HG03039 (cell line): Measurements from ENCODE around the gene GDPD4.

ENCODE experiments used
- ATAC-seq: cut with Tn5 transposase; IDR thresholded peaks from one replicate; pipeline ENCODE4 v1.9.1; 2021; ENCODE audit warnings: mild to moderate bottlenecking, moderate library complexity; ENCODE audit not compliant: unreplicated experiment

The GDPD4 gene

GRCh38 chr11:77207019-77207485, 94.4 kb downstream of the GDPD4 start:
- no peak for ATAC-seq

GRCh38 chr11:77206264-77207018, 95.0 kb downstream of the GDPD4 start:
- no peak for ATAC-seq

GRCh38 chr11:77205467-77206263, 95.8 kb downstream of the GDPD4 start:
- no peak for ATAC-seq

- ATAC-seq: no peak
Measured at GRCh38 chr11:77204754-77205466, 96.6 kb downstream of the GDPD4 start.

GRCh38 chr11:77203901-77204753, 97.4 kb downstream of the GDPD4 start:
- ATAC-seq: no peak

DNA sequence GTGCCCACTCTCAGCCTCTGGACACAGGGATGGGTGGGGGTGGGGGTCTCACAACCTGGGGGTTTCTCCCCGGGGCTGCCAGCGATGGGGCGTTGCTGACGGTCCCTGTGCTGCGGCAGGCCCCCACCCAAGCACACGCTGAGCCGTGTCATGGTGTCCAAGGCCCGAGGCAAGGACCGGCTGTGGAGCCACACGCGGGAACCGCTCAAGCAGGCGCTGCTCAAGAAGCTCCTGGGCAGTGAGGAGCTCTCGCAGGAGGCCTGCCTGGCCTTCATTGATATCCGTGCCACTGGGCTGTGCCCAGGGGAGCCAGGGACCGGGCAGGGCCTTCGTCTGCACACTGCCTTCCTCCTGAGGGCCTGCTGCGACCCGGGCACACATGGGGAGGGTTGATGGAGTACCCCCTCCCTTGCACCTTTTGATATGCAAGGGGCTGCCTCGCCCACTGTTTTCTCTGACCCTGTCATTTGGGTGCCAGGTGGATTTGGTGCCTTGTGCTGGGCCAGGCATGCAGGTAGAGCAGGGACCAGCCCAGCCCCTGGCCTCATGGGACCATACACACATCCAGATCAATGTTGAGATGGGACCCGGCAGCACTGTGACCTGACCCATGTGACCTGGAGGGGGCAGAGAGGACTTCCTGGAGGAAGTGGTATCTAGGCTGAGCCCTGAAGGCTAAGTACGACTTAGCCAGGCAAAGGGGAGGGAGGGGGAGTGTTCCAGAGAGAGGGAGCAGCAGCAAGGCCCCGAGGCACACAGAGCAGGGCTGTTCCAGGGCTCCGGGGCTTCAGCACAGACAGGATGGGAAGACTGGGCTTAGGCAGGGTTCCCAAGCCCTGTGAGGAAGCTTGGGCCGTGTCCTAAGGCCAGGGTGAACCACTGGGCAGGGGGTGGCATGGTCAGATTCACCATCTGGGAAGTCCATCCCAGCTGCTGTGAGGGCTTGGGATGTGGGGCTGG, 98.3 kb downstream of the GDPD4 start:
- no peak for ATAC-seq

GRCh38 chr11:77201991-77202841, 99.3 kb downstream of the GDPD4 start:
- ATAC-seq: no peak

- no peak for ATAC-seq
Measured at GRCh38 chr11:77201370-77201769, 100.1 kb downstream of the GDPD4 start.

- ATAC-seq: no peak
Measured at GRCh38 chr11:77200351-77201268, 100.9 kb downstream of the GDPD4 start.

DNA sequence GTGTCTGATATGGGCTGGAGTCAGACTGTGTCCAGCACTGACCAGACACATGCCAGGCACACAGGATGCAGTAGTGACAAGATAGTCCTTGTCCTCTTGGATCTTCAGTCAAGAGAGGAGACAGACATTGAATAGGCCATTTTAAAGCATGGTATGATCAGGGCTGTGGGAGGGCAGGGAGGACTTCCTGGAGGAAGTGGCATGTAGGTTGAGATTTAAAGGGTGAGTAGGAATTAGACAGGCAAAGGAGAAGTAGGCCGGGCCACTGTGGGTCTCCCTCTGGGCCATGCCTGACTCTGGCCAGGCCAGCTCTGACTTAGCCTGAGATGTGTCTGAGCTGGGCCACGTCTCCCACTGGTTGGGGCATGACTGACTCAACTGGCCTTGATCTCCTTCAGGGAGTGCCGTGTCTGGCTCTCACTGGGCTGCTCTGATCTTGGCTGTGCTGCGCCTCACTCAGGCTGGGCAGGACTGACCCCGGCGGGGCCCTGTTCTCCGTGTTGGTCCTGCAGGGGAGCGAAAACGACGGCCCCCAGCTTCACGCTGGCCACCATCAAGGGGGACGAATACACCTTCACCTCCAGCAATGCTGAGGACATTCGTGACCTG, 102.2 kb downstream of the GDPD4 start:
- ATAC-seq: no peak

GRCh38 chr11:77198440-77198849, 103.0 kb downstream of the GDPD4 start:
- no peak for ATAC-seq

- ATAC-seq: no peak
Measured at GRCh38 chr11:77197626-77198320, 103.7 kb downstream of the GDPD4 start.

GRCh38 chr11:77196961-77197360, 104.5 kb downstream of the GDPD4 start:
- no peak for ATAC-seq

DNA sequence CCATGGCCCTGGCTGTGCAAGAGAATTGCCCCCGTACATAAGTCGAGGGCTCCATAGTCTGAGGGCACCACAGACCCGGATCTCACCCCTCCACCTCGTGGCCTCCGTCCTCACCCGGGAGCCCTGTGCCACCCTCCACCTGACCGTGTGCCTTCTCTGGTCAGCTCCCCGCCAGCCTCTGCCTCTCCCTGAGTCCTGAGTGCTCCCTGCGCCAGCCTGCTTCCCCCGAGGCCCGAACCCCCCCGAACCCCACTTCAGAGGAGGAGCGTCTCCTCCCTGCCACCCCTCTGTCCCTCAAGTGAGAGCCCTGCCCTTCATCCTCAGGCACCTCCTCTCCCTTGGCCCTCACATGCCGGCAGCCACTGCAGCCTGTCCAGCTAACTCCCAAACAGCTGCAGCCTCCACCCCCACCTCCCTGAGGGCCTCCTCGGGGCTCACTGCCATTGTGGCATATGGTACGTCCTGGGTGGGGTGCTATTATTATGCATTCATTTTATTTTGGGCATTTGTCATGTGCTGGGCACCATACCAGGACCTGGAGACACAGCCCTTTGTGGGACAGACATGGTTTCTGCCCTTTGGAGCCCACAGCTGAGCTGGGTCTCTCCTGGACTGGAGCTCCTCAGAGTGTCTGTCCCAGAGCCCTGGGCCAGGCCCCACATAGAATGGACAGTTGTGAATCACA, 106.3 kb downstream of the GDPD4 start:
- no peak for ATAC-seq

DNA sequence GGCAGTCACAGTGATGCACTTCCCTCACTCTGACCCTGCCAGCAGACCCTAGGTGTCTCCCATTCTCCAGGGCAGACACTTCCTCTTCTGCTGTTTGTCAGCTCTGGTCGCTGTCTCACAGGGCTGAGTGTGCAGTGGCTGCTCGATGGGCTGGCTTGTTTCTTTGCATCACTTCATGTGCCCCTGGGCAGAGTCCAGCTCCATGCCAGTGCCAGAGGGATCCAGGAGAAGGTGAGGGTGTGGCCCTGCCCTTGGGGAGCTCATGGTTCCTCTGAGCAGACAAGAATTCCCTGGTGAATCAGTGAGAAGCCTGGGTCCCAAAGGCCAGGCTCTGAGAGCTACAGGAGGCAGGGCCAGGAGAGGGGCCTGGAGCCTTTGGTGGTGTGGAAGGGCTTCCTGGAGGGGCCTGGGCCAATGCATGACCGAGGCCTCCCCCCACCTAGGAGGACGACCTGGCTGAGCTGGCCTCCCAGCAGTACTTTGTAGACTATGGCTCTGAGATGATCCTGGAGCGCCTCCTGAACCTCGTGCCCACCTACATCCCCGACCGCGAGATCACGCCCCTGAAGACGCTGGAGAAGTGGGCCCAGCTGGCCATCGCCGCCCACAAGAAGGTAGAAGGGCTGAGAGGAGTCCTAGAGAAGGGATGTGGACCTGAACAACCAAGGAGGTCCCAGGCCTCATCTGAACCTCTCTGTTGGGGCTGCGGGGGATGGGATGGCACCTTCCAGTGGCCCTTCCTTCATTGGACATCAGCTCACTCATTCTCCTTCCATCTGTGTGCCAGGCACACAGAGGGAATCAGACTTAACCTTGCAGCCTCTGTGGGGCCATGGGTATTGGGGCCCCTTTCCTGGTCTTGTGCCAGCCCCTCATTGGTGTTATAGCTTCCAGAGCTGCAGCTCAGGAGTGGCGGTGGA, 107.3 kb downstream of the GDPD4 start:
- ATAC-seq: no peak
